ENCODE data around the gene C4orf50. TPM values are rescaled to one million over a fixed set of nuclear protein-coding genes. Genes with fewer than 3 reads are reported as not detected.

The C4orf50 gene
- total and polyA plus RNA-seq, 2 of the 8 experiments (the other 6 are each of a cell fraction or from before 2014, with no cell fraction given): 0.08 to 0.22 TPM

GRCh38 chr4:5957076-5957475 lies 61.2 kb downstream of the C4orf50 start:
- Histone ChIP-seq H2BK120ac (replicated peaks; ENCODE audit: low read depth, low read length) (peak overlapping the region; percentile 26), H2BK5ac (ENCODE audit: low read depth, low read length) (no peak overlapping the region), H3K4me3 (ENCODE audit: extremely low read depth in 1 of 4, insufficient read depth in 2 of 4, low read depth in 3 of 4, low read length in 4 of 4) (no peak overlapping the region), H3K18ac (ENCODE audit: extremely low read depth, low read length) (peak overlapping the region; percentile 93), H2BK12ac (ENCODE audit: low read depth, low read length) (peak overlapping the region; percentile 97; the same call in 1 of the 2 replicates), H3K36me3 (ENCODE audit: control insufficient read depth in 2 of 4, insufficient read depth in 4 of 4, low read length in 3 of 4) (no peaks in the 10 kb centered on the region), H3K23me2 (ENCODE audit: low read depth, low read length) (no peaks in the 10 kb centered on the region), H3K79me2 (ENCODE audit: control insufficient read depth in 1 of 2, insufficient read depth in 2 of 2, low read length in 2 of 2) (no peaks in the 10 kb centered on the region), H3K4me1 (replicated peaks in 1 of 4; ENCODE audit: control insufficient read depth in 3 of 4, insufficient read depth in 4 of 4, low read length in 3 of 4) (peaks cover 3 to 22% (median 15%) of the 10 kb centered on the region in 4 experiments), H3K56ac (replicated peaks; ENCODE audit: insufficient read length, low read depth, low read length) (no peak overlapping the region), H4K5ac (ENCODE audit: insufficient read length, low read depth, low read length) (no peak overlapping the region), H3K9me3 (ENCODE audit: insufficient read depth in 2 of 2, low read depth in 1 of 2, low read length in 1 of 2) (no peaks in the 10 kb centered on the region), H2AK5ac (ENCODE audit: low read depth, low read length) (no peak overlapping the region; the same call in 1 of the 2 replicates), H3K4ac (replicated peaks; ENCODE audit: insufficient read length, low read depth, low read length) (peak overlapping the region; percentile 87), H3K14ac (ENCODE audit: insufficient read length) (no peak overlapping the region), H4K20me1 (replicated peaks in 1 of 2; ENCODE audit: control insufficient read depth in 1 of 2, insufficient read depth in 2 of 2, low read length in 2 of 2) (no peaks in the 10 kb centered on the region), H4K91ac (replicated peaks; ENCODE audit: insufficient read length, low read length) (peak overlapping the region; percentile 44), H4K8ac (ENCODE audit: extremely low read depth, insufficient read depth, low read length) (no peak overlapping the region; the same call in 1 of the 2 replicates), H3K9ac (replicated peaks in 1 of 4; ENCODE audit: extremely low read depth in 1 of 4, low read depth in 3 of 4, low read length in 3 of 4) (no peak overlapping the region), H3K4me2 (ENCODE audit: insufficient read depth in 1 of 2, low read depth in 2 of 2, low read length in 2 of 2) (no peak overlapping the region), H3K27me3 (replicated peaks in 1 of 4; ENCODE audit: control insufficient read depth in 3 of 4, extremely low read depth in 1 of 4, insufficient read depth in 3 of 4, low read length in 3 of 4) (peaks cover 0 to 2% (median 0%) of the 10 kb centered on the region in 4 experiments; a peak in 2 of 7 replicates), H3K23ac (ENCODE audit: insufficient read length) (no peak overlapping the region), H2AFZ (ENCODE audit: low read length) (no peak overlapping the region), H2BK15ac (ENCODE audit: low read length) (peak overlapping the region; percentile 72; the same call in 1 of the 2 replicates), H3K27ac (ENCODE audit: low read depth, low read length) (no peak overlapping the region), H2BK20ac (ENCODE audit: low read length) (peak overlapping the region; percentile 95; the same call in 1 of the 2 replicates), H3K79me1 (ENCODE audit: low read depth, low read length) (no peaks in the 10 kb centered on the region)
- WGBS, 2 experiments (ENCODE audit: extremely low coverage in 1 of 2, insufficient coverage in 1 of 2, insufficient read length in 1 of 2, insufficient replicate concordance in 2 of 2, low coverage in 1 of 2, low lambda C conversion rate in 2 of 2, missing lambda C conversion rate in 1 of 2): 93% methylated on average over 16 of the region's 16 CpGs; no CpG with 5 or more reads in 1 of the 2 experiments
- no peak for DNase-seq (ENCODE audit: low read depth in 1 of 2, low spot score in 2 of 2)
- TF ChIP-seq KDM5A (IDR thresholded peaks at IDR 0.05; ENCODE audit: low read length) (no peak), RAD21 (IDR thresholded peaks at IDR 0.05 in 1 of 2, conservative IDR thresholded peaks at IDR 0.05 in 1 of 2; ENCODE audit: low read depth in 2 of 2, low read length in 2 of 2) (no peak), BACH1 (IDR thresholded peaks at IDR 0.05; ENCODE audit: low read length) (no peak), SUZ12 (IDR thresholded peaks at IDR 0.05; ENCODE audit: low read length) (no peak), POU5F1 (IDR thresholded peaks at IDR 0.05; ENCODE audit: low read depth, low read length) (no peak), SIRT6 (IDR thresholded peaks at IDR 0.05; ENCODE audit: low read length) (no peak), NANOG (IDR thresholded peaks at IDR 0.05; ENCODE audit: insufficient read depth, low read depth, low read length, poor library complexity, severe bottlenecking) (no peak), EP300 (IDR thresholded peaks at IDR 0.05; ENCODE audit: borderline replicate concordance in 1 of 2, low read depth in 2 of 2, low read length in 2 of 2) (no peak), JUND (IDR thresholded peaks at IDR 0.05; ENCODE audit: low read length) (no peak), SIX5 (IDR thresholded peaks at IDR 0.05; ENCODE audit: low read depth, low read length) (no peak), TCF12 (IDR thresholded peaks at IDR 0.05; ENCODE audit: low read depth, low read length) (no peak), HDAC2 (IDR thresholded peaks at IDR 0.05; ENCODE audit: borderline replicate concordance in 1 of 2, low read depth in 2 of 2, low read length in 2 of 2) (no peak), SP1 (IDR thresholded peaks at IDR 0.05; ENCODE audit: low read depth, low read length) (no peak), BRCA1 (IDR thresholded peaks at IDR 0.05; ENCODE audit: low read depth, low read length) (no peak)
- POLR2A ChIA-PET (ENCODE audit: partially characterized antibody): interaction anchor here (1.6 kb wide), 1 partner anchor 65 kb away, joined by 5 read pairs; no protein-coding TSS in a partner anchor
- FAIRE-seq: no peak
- CTCF ChIA-PET (ENCODE audit: partially characterized antibody): interaction anchor here (1.0 to 1.6 kb wide), 4 partner anchors 16 to 62 kb away, joined by 3 to 5 read pairs (median 4); no protein-coding TSS in a partner anchor

Data from H1 (cell line).